ENCODE results near the gene MUC5AC.

MUC5AC gene

DNA sequence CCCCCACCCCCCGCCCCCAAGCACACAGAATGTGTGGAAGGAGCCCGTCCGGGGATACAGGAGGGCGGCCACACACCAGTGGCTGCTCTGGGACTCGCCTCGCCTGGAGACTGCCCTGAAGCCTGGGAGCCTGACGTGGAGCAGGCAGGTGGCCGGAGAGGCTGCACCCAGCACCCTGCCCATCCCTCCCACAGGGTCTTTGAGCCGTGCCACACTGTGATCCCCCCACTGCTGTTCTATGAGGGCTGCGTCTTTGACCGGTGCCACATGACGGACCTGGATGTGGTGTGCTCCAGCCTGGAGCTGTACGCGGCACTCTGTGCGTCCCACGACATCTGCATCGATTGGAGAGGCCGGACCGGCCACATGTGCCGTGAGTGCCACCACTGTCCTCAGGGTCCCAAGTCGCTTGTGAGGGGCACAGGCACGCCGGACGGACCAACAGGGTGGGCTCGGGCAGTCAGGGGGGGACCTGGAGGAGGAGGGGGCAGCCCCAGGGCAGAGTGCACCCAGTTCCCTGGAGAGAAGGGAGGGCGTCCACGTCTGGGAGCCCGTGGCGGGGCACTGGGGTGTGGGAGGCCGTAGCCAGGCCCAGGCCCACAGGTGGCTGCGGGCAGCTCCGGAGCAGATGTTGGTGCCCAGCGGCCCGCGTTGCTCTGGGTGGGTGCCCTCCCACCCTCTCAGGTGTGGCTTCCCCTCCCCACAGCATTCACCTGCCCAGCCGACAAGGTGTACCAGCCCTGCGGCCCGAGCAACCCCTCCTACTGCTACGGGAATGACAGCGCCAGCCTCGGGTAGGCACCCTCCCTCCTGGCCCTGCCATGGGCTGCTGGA, 38.1 kb downstream of the MUC5AC start:
- no peak for DNase-seq (ENCODE audit: low read depth in 2 of 2, low spot score in 1 of 2)

DNA sequence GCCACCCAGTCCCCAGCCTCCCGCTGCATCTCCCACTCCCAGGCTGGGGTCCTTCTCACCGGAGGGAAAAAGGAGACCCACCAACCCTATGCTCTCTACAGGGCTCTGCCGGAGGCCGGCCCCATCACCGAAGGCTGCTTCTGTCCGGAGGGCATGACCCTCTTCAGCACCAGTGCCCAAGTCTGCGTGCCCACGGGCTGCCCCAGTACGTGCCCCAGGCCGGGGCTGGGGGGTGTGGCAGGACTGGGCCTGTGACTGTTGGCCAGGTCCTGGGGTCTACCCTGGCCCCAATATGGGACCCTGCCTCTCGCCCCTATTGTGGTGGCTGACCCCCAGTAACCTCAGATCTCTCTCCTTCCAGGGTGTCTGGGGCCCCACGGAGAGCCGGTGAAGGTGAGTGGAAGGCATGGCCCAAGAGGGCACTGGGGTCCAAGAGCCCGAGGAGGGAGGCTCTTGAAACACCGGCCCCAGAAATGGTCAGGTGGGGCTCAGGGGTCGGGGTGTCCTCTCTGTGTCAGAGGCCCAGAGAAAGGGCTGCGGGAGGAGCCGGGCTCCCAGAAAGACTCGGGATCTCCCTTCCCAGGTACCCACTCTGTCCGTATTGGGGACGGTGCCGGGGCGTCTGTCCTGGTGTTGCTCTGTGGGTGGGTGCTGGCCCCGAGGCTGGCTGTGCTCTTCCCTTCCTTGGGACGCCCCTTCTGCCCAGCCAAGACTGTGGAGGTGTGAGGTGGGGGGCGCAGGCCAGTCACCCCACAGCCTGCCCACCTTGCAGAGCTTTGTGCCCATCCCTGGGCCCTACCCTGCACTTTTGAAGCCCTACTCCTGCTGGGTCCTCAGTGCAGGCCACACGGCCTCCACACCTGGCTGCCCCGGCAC, 39.0 kb downstream of the MUC5AC start:
- no peak for DNase-seq (ENCODE audit: low read depth in 2 of 2, low spot score in 1 of 2)

DNA sequence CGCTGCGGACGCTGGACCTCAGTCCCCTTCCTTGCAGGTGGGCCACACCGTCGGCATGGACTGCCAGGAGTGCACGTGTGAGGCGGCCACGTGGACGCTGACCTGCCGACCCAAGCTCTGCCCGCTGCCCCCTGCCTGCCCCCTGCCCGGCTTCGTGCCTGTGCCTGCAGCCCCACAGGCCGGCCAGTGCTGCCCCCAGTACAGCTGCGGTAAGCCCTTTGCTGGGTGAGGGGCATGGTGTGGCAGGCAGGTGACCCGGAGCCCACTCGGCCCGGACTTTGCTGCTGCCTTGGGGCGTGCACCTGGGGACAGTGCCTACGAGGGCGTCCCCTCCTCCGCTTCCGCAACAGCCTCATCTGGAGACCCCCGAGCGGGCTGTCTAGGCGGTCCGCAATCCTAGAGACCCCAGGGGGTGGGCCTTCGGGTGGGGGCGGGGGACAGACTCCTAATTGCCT, 39.7 kb downstream of the MUC5AC start:
- no peak for DNase-seq (ENCODE audit: low read depth in 2 of 2, low spot score in 1 of 2)

DNA sequence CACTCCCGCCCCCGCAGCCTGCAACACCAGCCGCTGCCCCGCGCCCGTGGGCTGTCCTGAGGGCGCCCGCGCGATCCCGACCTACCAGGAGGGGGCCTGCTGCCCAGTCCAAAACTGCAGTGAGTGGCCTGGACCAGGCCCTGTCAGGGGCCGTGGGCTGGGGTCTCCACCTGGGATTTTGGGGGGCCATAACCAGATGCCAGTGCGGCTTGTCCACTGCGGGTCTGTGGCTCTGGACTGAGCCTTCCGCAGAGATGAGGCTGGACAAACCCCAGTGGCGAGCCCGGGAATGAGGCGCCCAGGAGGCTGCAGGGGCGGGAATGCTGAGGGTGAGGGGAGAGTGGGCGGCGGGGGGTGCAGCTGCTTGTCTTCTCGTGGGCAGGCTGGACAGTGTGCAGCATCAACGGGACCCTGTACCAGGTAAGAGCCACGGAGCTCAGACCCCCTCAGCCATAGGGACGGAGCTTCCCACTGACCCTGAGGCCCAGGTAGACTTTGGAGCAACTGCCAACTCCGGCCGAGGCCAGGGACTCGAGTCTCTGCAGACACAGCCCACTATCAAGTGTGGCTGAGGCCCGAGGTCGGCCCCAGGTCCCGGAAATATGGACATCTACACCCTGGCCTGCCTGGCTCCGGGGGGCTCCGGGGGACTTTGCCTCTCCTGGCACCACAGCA, 40.3 kb downstream of the MUC5AC start:
- DNase-seq (ENCODE audit: low read depth in 2 of 2, low spot score in 1 of 2): no peak

DNA sequence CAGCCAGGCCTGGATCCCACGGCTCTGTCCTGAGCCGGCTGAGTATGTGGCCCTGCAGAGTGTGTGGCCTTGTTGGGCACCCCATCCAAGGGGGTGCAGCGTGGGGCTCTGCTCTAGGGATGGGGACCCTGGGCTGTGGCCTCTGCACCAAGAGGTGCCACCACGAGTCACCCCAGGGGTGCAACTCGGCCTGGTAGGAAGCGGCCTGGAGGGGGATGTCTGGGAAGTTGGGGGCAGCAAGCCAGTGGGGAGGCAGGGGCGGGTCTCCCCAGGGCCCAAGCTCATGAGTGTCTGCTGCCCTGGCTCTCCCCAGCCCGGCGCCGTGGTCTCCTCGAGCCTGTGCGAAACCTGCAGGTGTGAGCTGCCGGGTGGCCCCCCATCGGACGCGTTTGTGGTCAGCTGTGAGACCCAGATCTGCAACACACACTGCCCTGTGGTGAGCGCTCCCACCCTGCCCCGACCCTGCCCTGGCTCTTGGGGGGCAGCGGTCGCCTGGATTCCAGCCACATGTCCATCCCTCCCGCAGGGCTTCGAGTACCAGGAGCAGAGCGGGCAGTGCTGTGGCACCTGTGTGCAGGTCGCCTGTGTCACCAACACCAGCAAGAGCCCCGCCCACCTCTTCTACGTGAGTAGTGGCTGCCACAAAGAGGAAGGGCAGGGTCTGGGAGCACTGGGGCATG, 40.9 kb downstream of the MUC5AC start:
- DNase-seq (ENCODE audit: low read depth in 2 of 2, low spot score in 1 of 2): no peak

DNA sequence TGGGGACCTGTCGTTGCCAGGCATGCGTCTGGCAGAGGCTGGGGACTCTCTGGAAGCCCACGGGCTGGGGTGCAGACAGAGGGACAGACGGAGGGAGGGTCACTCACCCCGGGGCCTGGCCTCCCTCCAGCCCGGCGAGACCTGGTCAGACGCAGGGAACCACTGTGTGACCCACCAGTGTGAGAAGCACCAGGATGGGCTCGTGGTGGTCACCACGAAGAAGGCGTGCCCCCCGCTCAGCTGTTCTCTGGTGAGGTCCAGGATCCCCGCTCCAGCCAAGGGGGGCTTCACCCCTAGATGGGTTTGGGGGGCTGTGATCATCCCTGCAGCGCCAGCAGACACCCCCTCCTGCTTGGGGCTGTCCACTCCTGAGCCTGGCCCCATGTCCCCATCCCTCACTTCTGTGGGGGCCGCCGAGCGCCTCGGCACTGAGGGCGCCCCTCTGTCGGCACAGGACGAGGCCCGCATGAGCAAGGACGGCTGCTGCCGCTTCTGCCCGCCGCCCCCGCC, 41.5 kb downstream of the MUC5AC start:
- no peak for DNase-seq (ENCODE audit: low read depth in 2 of 2, low spot score in 1 of 2)

DNA sequence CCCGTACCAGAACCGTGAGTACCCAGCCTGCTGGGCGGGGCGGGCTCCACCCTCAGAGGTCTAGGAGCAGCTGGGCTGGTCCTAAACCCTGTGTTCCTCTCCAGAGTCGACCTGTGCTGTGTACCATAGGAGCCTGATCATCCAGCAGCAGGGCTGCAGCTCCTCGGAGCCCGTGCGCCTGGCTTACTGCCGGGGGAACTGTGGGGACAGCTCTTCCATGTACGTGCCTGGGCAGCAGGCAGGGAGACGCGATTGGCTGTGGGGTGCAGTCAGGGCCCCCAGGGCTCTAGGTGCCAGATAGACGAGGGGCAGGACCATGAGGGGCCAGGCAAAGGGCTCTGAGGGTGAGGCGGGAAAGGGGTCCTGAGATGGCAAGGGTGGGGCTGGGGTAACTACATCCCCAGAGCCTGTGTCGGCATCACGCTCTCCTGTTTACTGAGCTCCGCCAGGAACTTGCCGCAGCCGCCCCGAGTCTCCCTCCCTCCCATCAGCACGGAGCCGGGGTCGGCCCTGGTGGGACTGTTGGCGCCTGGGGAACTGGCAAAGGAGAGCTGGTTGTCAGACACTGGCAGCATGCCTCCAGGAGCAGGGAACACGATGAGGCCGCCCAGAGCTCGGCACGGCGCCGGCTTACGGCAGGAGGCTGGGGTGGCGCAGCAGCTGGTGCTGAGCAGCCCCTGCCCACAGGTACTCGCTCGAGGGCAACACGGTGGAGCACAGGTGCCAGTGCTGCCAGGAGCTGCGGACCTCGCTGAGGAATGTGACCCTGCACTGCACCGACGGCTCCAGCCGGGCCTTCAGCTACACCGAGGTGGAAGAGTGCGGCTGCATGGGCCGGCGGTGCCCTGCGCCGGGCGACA, 42.2 kb downstream of the MUC5AC start:
- no peak for DNase-seq (ENCODE audit: low read depth in 2 of 2, low spot score in 1 of 2)

DNA sequence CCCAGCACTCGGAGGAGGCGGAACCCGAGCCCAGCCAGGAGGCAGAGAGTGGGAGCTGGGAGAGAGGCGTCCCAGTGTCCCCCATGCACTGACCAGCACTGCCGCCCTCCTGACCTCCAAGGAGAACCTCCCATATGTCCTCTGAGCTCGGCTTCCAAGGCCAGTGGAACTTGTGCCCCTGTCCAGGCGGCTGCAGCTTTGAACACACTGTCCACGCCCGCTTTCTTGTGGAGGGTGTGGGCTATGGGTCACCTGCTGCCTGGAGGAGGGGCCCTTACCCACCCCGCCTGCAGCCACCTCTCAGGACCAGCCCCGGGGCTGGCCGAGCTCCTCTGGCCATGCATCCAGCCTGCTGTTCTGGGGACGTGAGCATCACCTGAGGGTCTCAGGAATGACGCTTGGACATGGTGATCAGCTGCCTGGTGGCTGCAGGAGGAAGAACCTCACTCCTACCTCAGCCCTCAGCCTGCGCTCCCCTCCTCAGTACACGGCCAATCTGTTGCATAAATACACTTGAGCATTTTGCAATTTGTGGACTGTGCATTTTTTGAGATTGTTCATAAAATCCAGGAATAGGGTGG, 42.9 kb downstream of the MUC5AC start:
- no peak for DNase-seq (ENCODE audit: low read depth in 2 of 2, low spot score in 1 of 2)

DNA sequence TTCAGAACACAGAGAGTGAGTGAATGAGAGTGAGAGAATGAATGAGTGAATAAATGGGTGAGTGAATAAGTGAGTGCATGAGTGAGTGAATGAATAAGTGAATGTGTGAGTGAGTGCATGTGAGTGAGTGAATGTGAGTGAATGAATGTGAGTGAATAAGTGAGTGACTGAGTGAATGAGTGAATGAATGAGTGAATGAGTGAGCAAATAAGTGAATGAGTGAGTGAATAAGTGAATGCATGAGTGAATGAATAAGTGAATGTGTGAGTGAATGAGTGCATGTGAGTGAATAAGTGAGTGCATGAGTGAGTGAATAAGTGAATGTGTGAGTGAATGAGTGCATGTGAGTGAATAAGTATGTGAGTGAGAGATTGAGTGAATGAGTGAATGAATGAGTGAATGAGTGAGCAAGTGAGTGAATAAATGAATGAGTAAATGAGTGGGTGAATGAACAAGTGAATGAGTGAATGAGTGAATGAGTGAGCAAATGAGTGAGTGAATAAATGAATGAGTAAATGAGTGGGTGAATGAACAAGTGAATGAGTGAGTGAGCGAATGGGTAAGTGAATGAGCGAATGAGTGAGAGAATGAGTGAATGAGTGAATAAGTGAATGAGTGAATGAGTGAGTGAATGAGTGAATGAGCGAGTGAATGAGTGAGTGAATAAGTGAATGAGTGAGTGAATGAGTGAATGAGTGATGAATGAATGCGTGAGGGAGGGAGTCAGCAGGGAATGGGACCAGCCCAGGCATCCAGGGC, 43.8 kb downstream of the MUC5AC start:
- DNase-seq (ENCODE audit: low read depth in 2 of 2, low spot score in 1 of 2): no peak

DNA sequence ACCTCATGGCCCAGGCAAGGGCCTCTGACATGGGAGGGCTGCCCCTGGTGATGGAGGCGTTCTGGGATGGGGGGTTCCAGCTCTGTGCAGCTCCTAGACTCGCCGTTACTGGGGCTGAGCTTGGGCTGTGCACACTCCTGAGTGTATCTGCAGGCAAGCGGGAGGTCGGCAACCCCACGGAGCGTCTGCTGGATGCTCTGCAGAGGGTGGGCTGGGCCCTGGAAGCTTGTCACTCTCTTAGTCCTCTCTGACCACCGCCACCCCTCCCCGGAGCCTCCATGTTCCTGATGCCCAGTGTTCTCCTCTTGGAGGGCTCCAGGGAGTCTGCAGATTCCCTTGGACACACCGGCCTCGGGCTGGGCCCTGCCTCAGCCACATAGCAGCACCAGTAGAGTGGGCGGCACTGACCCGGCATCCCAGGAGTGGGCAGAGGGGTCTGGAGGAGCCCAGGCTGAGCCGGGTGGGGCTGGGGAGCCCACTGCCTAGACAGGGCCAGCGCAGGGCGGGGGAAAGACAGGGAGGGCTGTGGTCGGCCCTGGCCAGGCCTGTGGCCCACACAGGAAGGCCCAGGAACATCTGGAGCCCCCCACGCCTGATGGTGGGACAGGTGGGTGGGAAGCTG, 44.5 kb downstream of the MUC5AC start:
- DNase-seq (ENCODE audit: low read depth in 2 of 2, low spot score in 1 of 2): no peak

DNA sequence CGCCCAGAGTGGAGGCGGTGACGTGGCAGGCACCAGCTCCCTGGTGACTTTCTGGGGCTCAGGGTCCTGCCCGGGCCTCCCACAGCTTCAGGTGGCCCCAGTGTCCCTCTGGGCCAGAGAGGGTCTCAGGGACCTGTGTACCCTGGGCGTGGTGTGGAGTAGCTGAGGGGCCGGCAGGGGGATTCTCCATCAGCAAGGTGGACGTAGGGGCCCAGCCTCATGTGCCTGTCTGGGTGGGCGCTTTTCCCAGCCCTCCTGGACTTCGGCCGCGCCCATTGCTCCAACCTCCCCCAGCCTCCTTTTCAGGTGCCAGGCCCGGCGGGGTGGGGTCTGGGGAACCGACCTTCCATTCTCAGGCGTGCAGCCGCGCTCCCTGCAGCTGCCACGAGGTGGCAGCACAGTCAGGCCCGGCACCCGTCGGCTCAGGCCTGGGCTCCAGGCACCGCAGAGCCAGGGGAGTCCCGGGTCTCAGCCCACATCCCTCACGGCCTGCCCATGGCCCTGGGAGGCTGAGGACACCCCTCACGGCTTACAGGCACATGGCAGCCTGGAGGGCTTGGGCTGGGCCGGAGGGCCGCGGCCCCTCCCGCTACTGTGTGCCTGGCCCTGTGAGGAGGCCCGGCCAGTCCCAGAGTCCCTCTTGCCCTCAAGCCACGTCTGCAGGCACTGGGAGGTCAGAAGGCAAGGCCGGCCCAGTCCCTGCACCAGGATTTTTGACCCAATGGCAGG, 45.2 kb downstream of the MUC5AC start:
- DNase-seq (ENCODE audit: low read depth in 2 of 2, low spot score in 1 of 2): peak; percentile 21 to 28

DNA sequence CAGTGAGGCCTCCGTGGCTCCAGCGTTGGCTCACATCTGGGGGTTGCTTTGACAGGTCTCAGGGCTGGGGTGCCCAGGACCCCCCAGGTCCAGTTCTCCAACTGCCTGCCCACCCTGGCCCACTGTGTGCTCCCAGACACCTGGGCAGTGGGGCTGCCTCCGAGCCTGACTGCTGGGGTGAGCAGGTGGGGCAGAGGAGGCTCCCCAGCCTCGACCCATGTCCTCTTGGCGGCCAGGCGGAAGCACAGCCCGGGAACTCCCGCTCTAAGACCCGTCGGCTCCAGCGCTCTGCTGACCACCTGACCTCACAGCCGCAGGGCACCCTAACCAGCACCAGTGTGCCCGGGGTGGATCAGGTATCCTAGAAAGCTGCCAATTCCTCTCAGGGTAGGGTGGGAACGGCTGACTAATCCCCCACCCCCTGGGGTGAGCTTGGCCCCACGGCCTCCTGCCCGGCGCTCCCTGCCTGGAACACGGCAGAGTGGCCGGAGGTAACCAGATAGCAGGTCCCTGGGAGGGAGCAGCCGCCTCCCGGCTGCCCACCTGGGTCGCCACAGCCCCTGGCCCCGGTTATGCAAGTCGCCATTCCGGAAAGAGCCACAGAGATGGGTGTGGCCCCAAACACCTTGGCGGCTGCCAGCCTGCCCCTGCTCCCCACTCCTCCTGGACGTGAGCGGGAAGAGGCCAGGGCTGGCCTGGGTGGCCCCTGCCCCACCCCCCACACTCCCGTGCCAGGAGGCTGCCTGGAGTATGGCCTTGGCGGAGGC, 45.9 kb downstream of the MUC5AC start:
- no peak for DNase-seq (ENCODE audit: low read depth in 2 of 2, low spot score in 1 of 2)

DNA sequence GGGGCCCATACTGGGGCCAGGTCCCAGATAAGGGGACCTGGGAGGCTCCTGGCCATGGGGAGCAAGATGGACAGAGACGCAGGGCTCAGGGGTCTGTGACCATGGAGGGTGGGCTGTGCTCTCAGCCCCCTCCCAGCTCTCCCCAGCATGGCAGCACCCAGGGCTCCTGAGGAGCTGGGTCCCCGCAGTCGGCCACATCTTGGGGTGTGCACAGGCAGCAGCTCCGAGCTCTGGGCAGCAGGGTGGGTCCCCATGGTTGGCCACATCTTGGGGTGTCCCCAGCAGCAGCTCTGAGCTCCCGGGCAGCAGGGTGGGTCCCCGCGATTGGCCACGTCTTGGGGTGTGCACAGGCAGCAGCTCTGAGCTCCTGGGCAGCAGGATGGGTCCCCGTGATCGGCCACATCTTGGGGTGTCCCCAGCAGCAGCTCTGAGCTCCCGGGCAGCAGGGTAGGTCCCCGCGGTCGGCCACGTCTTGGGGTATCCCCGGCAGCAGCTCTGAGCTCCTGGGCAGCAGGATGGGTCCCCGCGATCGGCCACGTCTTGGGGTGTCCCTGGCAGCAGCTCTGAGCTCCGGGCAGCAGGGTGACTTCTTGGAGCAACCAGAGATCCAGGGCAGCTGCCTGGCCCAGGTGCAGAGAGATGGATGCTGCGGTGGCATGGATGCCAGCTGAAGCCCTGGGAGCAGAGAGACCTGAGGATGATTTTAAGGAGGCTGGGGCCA, 46.8 kb downstream of the MUC5AC start:
- no peak for DNase-seq (ENCODE audit: low read depth in 2 of 2, low spot score in 1 of 2)

DNA sequence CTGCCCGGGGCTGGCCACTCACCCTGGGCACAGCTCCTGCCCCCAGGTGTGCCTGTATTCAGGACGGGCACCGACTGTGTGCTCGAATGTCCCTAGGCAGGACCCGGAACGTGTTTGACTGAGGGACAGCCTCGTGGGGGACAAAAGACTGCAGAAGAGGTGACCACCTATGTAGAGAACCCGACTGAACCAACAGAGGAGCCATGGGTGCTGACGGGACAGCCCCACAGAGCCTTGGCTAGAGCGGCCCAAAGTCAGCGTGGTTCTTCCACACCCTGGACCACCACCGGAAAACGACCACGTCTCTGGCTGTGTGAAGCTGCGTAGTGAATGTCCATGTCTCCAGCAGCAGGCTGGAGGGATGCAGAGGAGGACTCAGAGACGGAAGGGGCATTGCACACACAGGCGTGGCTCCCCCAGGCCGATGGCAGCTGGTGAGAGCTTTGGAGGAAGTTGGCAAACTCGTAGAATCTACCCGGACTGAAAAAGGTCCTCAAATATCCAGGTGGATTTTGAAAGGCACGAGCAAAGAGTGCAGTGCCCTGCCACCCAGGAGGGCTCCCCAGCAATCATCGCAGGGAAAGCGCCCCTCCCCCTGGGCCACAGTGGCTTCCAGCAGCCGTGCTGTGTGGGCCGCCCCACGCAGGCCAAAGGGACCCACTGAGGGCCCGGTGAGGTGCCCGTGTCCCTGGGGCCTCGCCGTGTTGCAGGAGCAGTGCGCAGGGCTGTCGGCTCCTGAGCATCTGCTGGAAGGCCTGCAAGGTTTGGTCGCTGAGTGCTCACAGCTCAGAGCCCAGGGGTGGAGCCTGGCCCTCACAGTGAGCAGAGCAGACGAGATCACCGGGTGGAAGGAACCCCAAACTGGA, 47.6 kb downstream of the MUC5AC start:
- no peak for DNase-seq (ENCODE audit: low read depth in 2 of 2, low spot score in 1 of 2)

DNA sequence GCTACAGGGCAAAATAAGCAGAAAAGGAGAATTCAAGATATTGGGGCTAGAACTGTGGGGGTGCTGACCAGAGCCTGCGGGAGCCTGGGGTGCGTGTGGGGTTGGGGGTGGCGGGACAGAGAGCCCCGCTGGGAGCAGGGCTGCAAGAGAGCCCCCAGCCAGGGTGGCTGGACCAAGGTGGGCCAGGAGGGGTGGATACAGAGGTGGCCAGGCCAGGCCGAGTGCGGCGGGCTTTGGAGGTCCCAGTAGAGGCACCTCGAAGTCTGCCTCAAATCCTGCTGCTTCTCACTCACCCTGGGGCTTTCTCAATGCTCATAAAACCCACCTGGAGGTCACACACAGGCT, 48.2 kb downstream of the MUC5AC start:
- no peak for DNase-seq (ENCODE audit: low read depth in 2 of 2, low spot score in 1 of 2)
